Chondrocyte (in vitro differentiated cells): Measurements from ENCODE around the gene PRICKLE2. TPM values are rescaled to one million over a fixed set of nuclear protein-coding genes. Genes with fewer than 3 reads are reported as not detected.

ENCODE experiments used
- DNase-seq: peaks from one replicate; pipeline ENCODE4 v3.0.0; 2021; ENCODE audit warnings: mixed read lengths, low spot score
- H3K27ac Mint-ChIP-seq: one replicate; pipeline ENCODE4 v1.8.0; 2021; ENCODE audit warnings: mild to moderate bottlenecking, moderate library complexity, mixed read lengths; ENCODE audit not compliant: unreplicated experiment
- H3K27me3 Mint-ChIP-seq: 2 replicates; pipeline ENCODE4 v1.8.0; 2021; ENCODE audit warnings: low read depth, mixed read lengths
- H3K36me3 Mint-ChIP-seq: 2 replicates; pipeline ENCODE4 v1.8.0; 2021; ENCODE audit warnings: low read depth, mixed read lengths
- H3K4me1 Mint-ChIP-seq: 2 replicates; pipeline ENCODE4 v1.8.0; 2021; ENCODE audit warnings: low read depth, mild to moderate bottlenecking, mixed read lengths
- H3K4me3 Mint-ChIP-seq: one replicate; pipeline ENCODE4 v1.8.0; 2021; ENCODE audit warnings: mild to moderate bottlenecking, moderate library complexity, mixed read lengths; ENCODE audit not compliant: unreplicated experiment
- H3K9me3 Mint-ChIP-seq: 2 replicates; pipeline ENCODE4 v1.8.0; 2021; ENCODE audit warnings: low read depth, mixed read lengths
- total RNA-seq: library from RNA; stranded (reverse); gene quantifications from 3 replicates; pipeline ENCODE4 v1.2.1, GENCODE V29; 2021
- TF ChIP-seq, protein P1 (sequence below): fragments of 200-600 bp; sonication (generic); IDR thresholded peaks from 2 replicates; pipeline ENCODE4 v1.5.0; 2021; ENCODE audit warnings: antibody characterized with exemption, mild to moderate bottlenecking, moderate library complexity

PRICKLE2 gene
- total RNA-seq, 1 donor from 2014 or later = 48.2 TPM

DNA sequence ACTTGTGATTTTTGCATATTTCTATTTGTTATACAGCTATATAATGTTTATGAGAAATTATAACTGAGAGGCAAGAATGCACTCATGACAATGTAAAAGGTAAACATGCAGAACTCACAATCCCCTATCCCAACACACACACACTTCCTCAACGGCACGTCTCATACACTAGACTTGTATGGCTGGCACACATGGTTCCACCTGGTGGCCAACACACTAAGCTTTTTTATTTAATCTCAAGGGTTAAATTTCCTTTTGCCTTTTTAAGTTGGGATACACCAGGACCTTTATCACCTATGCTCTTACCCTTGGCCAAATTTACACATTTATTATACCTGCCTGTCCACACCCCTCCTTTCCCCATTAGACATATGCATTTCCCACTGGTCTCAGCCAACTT is 113.4 kb downstream of the PRICKLE2 start:
- no peak overlapping the region for H3K27ac Mint-ChIP-seq
- H3K9me3 Mint-ChIP-seq = peaks cover 18% of the 10 kb centered on the region
- no peak overlapping the region for H3K4me3 Mint-ChIP-seq
- no peak for DNase-seq
- peaks cover 27% of the 10 kb centered on the region for H3K4me1 Mint-ChIP-seq
- peaks cover 29% of the 10 kb centered on the region for H3K36me3 Mint-ChIP-seq
- no peaks in the 10 kb centered on the region for H3K27me3 Mint-ChIP-seq
- TF ChIP-seq, protein P1, sequence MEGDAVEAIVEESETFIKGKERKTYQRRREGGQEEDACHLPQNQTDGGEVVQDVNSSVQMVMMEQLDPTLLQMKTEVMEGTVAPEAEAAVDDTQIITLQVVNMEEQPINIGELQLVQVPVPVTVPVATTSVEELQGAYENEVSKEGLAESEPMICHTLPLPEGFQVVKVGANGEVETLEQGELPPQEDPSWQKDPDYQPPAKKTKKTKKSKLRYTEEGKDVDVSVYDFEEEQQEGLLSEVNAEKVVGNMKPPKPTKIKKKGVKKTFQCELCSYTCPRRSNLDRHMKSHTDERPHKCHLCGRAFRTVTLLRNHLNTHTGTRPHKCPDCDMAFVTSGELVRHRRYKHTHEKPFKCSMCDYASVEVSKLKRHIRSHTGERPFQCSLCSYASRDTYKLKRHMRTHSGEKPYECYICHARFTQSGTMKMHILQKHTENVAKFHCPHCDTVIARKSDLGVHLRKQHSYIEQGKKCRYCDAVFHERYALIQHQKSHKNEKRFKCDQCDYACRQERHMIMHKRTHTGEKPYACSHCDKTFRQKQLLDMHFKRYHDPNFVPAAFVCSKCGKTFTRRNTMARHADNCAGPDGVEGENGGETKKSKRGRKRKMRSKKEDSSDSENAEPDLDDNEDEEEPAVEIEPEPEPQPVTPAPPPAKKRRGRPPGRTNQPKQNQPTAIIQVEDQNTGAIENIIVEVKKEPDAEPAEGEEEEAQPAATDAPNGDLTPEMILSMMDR = peak; percentile 19

DNA sequence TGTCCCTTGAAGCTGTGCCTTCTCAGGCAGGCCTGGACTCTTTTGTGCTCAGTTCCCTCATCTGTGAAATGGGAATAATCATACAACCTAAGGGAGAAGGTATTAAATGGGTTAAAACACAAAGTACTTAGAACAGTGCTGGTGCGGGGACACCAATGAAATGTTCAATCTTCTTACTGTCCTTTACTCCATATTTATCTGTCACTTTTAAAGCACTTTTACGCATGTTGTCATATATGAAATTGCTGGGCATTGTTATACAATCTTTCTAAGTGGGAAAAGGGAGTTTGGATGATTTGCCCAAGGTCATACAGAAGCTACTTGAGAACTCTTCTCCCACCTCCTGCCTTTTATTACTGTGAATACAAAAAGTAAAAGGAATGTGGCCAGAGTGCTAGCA is 114.2 kb downstream of the PRICKLE2 start:
- Mint-ChIP-seq H3K36me3 (peaks cover 33% of the 10 kb centered on the region), H3K4me3 (no peak overlapping the region), H3K4me1 (peaks cover 35% of the 10 kb centered on the region), H3K27me3 (no peaks in the 10 kb centered on the region), H3K9me3 (peaks cover 18% of the 10 kb centered on the region), H3K27ac (no peak overlapping the region)
- TF ChIP-seq, protein P1 = no peak
- no peak for DNase-seq

- TF ChIP-seq, protein P1 = no peak
- DNase-seq = no peak
- peaks cover 43% of the 10 kb centered on the region for H3K4me1 Mint-ChIP-seq
- H3K36me3 Mint-ChIP-seq = peaks cover 26% of the 10 kb centered on the region
- peak overlapping the region; percentile 42 for H3K27ac Mint-ChIP-seq
- H3K9me3 Mint-ChIP-seq = peaks cover 9% of the 10 kb centered on the region
- no peaks in the 10 kb centered on the region for H3K27me3 Mint-ChIP-seq
- H3K4me3 Mint-ChIP-seq = no peak overlapping the region
Observed at GRCh38 chr3:64110071-64110470, 115.2 kb downstream of the PRICKLE2 start.

DNA sequence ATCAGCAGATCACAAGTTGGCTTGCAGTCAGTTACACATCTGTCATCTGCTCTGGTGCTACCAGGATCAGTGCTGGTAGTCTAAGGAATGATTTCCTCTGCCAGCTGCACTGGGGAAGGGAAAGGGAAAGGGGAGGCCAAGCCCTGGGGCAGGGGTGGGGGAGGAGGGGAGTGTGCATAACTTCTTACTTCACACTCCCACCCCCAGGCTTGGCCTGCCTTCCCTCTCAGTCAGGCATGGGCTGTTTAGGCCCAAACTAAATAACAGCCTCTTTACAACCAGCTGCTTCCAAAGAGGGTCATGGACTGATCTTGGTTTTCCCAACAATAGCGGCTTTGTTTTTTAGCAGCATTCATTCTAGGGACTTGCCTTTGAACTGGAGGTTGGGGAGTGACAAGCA is 115.8 kb downstream of the PRICKLE2 start:
- no peak for DNase-seq
- Mint-ChIP-seq H3K9me3 (peaks cover 3% of the 10 kb centered on the region), H3K4me1 (peaks cover 50% of the 10 kb centered on the region), H3K4me3 (no peak overlapping the region), H3K36me3 (peaks cover 24% of the 10 kb centered on the region), H3K27ac (peak overlapping the region; percentile 36), H3K27me3 (no peaks in the 10 kb centered on the region)
- TF ChIP-seq, protein P1 = no peak

- Mint-ChIP-seq H3K4me3 (no peak overlapping the region), H3K4me1 (peaks cover 50% of the 10 kb centered on the region), H3K27ac (peak overlapping the region; percentile 59), H3K9me3 (no peaks in the 10 kb centered on the region), H3K27me3 (no peaks in the 10 kb centered on the region), H3K36me3 (peaks cover 22% of the 10 kb centered on the region)
- TF ChIP-seq, protein P1 = no peak
- no peak for DNase-seq
Observed at GRCh38 chr3:64108784-64109317, 116.4 kb downstream of the PRICKLE2 start.
